ENCODE measurements around the gene SLC22A23. TPM values are rescaled to one million over a fixed set of nuclear protein-coding genes. Genes with fewer than 3 reads are reported as not detected.
A peak's percentile ranks its signal among the peaks of the same experiment; 100 is the strongest.

SLC22A23 gene
- total and polyA plus RNA-seq, 2 experiments from 2014 or later, result 15.7 to 24.9 TPM

DNA sequence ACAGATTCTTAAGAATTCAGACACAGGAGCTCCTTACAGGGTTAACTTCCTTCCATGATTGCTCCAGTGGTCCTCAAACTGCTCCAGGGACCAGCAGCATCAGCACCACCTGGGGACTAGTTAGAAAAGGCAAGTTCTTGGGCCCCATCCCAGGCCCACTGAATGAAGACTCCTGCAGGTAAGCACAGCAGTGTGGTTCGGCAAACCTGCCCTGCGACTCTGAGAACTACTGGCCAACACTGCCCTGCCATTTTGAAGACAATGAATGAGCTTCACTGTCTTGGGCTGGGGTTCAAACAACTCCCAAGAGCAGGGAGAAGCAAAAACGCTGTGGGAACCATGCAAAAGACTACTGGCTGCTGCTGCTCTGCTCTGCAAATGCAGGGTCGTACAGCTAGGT, 39.4 kb downstream of the SLC22A23 start:
- H3K4me1 ChIP-seq (ENCODE audit: low read depth), result peaks cover 40% of the 10 kb centered on the region
- H3K27ac ChIP-seq, result no peak overlapping the region
- H3K36me3 ChIP-seq, result no peaks in the 10 kb centered on the region
- no peaks in the 10 kb centered on the region for H3K9me3 ChIP-seq (ENCODE audit: low read depth)
- no peak overlapping the region for H3K4me3 ChIP-seq
- DNase-seq (ENCODE audit: low read depth in 1 of 2, low spot score in 1 of 2), result no peak
- TF ChIP-seq, protein P1, sequence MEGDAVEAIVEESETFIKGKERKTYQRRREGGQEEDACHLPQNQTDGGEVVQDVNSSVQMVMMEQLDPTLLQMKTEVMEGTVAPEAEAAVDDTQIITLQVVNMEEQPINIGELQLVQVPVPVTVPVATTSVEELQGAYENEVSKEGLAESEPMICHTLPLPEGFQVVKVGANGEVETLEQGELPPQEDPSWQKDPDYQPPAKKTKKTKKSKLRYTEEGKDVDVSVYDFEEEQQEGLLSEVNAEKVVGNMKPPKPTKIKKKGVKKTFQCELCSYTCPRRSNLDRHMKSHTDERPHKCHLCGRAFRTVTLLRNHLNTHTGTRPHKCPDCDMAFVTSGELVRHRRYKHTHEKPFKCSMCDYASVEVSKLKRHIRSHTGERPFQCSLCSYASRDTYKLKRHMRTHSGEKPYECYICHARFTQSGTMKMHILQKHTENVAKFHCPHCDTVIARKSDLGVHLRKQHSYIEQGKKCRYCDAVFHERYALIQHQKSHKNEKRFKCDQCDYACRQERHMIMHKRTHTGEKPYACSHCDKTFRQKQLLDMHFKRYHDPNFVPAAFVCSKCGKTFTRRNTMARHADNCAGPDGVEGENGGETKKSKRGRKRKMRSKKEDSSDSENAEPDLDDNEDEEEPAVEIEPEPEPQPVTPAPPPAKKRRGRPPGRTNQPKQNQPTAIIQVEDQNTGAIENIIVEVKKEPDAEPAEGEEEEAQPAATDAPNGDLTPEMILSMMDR (IDR thresholded peaks at IDR 0.05; ENCODE audit: low read depth, low read length), result no peak
- no peaks in the 10 kb centered on the region for H3K27me3 ChIP-seq

DNA sequence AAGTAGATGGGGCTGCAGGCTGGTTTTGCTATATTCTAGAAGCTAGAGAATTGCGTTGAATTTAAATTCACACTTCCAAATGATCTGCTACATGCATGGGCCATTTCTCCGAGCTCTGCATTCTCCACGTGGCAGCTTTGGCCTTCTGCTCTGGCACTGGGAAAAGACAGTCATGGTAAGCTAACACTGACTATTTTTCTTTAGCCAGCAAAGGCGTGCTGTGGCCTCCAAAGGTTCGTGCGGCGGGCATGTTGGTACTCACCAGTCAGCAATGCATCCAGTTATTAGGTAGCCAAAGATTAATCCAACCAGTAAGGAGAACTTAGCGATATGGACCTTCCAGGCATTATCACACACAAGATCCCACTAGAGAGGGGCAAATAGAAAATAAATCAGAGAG, 41.4 kb downstream of the SLC22A23 start:
- DNase-seq (ENCODE audit: low read depth in 1 of 2, low spot score in 1 of 2), result no peak
- no peaks in the 10 kb centered on the region for H3K27me3 ChIP-seq
- TF ChIP-seq, protein P1 (IDR thresholded peaks at IDR 0.05; ENCODE audit: low read depth, low read length), result no peak
- no peak overlapping the region for H3K4me3 ChIP-seq
- no peaks in the 10 kb centered on the region for H3K36me3 ChIP-seq
- H3K27ac ChIP-seq, result no peak overlapping the region
- no peaks in the 10 kb centered on the region for H3K9me3 ChIP-seq (ENCODE audit: low read depth)
- peaks cover 41% of the 10 kb centered on the region for H3K4me1 ChIP-seq (ENCODE audit: low read depth)

DNA sequence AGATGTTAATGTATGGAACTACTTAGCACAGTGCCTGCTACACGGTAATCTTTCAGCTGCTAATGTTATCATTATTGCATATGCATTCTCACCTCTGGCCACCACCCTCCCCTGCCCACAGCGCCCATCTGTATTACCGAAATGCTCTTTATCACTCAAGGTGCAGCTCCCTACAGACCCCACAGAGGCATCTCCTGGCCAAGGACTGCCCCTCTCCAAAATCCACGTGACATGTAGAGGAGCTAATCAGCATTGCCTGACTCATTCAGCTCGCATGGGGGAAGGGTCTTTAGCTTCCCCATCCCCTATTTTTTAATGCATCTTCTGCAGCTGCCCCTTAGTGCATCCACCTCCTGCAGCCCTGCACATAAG, 41.8 kb downstream of the SLC22A23 start:
- Histone ChIP-seq H3K36me3 (no peaks in the 10 kb centered on the region), H3K4me3 (no peak overlapping the region), H3K27ac (no peak overlapping the region), H3K27me3 (no peaks in the 10 kb centered on the region), H3K4me1 (ENCODE audit: low read depth) (peaks cover 42% of the 10 kb centered on the region), H3K9me3 (ENCODE audit: low read depth) (no peaks in the 10 kb centered on the region)
- TF ChIP-seq, protein P1 (IDR thresholded peaks at IDR 0.05; ENCODE audit: low read depth, low read length), result no peak
- DNase-seq (ENCODE audit: low read depth in 1 of 2, low spot score in 1 of 2), result no peak

DNA sequence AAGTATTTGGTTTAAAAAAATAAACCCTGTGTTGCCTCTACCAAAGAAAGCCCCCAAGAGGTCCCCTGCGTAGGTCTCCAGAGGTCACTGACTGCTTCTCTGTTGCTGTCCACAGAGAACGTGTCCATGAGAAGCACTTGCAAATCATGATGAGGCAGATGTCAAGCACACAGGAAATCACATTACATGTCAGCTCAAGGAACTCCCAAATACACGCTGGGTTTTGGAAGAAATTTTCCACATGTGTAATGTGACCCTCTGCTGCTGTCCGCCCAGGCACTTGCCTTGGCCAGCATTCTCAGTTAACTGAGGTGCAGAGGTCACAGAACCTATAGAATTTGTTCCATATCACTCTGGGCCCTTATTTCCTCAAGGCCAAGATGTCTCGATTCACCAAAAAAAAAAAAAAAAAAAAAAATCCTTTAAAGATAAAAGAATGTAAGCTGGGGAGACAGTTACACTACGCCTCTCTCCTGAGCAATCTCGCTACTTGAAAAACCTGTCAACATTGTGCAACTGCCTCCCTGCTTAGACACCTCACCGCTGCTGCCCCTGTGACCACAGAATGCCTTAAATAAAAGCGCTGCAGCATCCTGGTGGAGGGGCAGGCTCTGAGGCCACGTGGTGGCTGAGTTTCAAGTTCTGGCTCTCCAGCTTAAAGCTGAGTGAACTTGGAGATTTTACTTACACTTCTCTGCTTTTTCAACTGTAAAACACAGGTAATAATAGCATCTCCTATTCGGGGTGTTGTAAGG, 42.3 kb downstream of the SLC22A23 start:
- Histone ChIP-seq H3K36me3 (no peaks in the 10 kb centered on the region), H3K27me3 (no peaks in the 10 kb centered on the region), H3K4me3 (no peak overlapping the region), H3K9me3 (ENCODE audit: low read depth) (no peaks in the 10 kb centered on the region), H3K27ac (peak overlapping the region; percentile 28), H3K4me1 (ENCODE audit: low read depth) (peaks cover 42% of the 10 kb centered on the region)
- peak; percentile 66 to 86 for DNase-seq (ENCODE audit: low read depth in 1 of 2, low spot score in 1 of 2)
- TF ChIP-seq, protein P1 (IDR thresholded peaks at IDR 0.05; ENCODE audit: low read depth, low read length), result no peak

DNA sequence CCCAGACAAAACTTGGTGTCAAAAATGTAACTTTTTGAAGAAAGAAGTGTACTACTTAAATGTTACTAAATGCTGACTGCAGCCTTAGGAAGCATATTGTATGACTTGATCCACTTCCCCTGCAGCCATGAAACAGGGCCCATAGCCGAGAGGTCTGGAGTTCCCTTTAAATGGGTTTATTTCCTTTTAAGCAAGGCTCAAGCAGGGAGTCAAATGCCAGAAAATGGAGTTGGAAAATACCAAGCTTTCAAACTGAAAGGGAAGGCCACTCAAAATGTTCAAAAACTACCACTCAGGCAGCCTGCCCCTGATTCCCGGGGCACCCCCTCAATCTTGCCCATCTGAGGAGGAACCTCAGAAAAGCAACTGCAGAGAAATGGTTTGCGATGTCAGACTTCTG, 43.3 kb downstream of the SLC22A23 start:
- no peaks in the 10 kb centered on the region for H3K27me3 ChIP-seq
- H3K27ac ChIP-seq, result peak overlapping the region; percentile 28
- no peak for DNase-seq (ENCODE audit: low read depth in 1 of 2, low spot score in 1 of 2)
- TF ChIP-seq, protein P1 (IDR thresholded peaks at IDR 0.05; ENCODE audit: low read depth, low read length), result no peak
- H3K36me3 ChIP-seq, result no peaks in the 10 kb centered on the region
- no peaks in the 10 kb centered on the region for H3K9me3 ChIP-seq (ENCODE audit: low read depth)
- H3K4me3 ChIP-seq, result no peak overlapping the region
- peaks cover 46% of the 10 kb centered on the region for H3K4me1 ChIP-seq (ENCODE audit: low read depth)

All from cardiac muscle cell (in vitro differentiated cells and primary cell).